T-helper 17 cell (primary cell): ENCODE measurements around the gene FBXO42. TPM values are rescaled to one million over a fixed set of nuclear protein-coding genes. Genes with fewer than 3 reads are reported as not detected.

Experiments
- ATAC-seq: fragments of 150-1000 bp; cut with Tn5 transposase; 2 replicates; pipeline ENCODE4 v1.10.0; 2021; ENCODE audit warnings: mild to moderate bottlenecking, moderate library complexity
- DNase-seq, 3 donors: peaks; one replicate each; pipeline versions ENCODE4 v3.0.0 to v3.0.0-alpha.2; 2020 to 2021
- H3K9me3 ChIP-seq: one replicate; pipeline ENCODE4 v1.7.0; 2013; ENCODE audit warnings: low read length, mild to moderate bottlenecking; ENCODE audit not compliant: control insufficient read depth, poor library complexity, severe bottlenecking
- H3K27ac Mint-ChIP-seq: one replicate; pipeline ENCODE4 v1.8.0; 2022; ENCODE audit warnings: mild to moderate bottlenecking, moderate library complexity, mixed read lengths
- H3K27me3 Mint-ChIP-seq: one replicate; pipeline ENCODE4 v1.8.0; 2022; ENCODE audit warnings: mixed read lengths
- H3K36me3 Mint-ChIP-seq: one replicate; pipeline ENCODE4 v1.8.0; 2022; ENCODE audit warnings: low read depth, mixed read lengths
- H3K4me1 Mint-ChIP-seq: one replicate; pipeline ENCODE4 v1.8.0; 2022; ENCODE audit warnings: mild to moderate bottlenecking, mixed read lengths
- H3K4me3 Mint-ChIP-seq: one replicate; pipeline ENCODE4 v1.8.0; 2022; ENCODE audit warnings: mild to moderate bottlenecking, moderate library complexity, mixed read lengths
- total RNA-seq, 4 donors: library from RNA in 2 of 4; stranded (reverse) in 2 of 4; gene quantifications; one replicate each; pipeline ENCODE4 v1.2.3 and lab custom pipeline; 2022 to 2026

Gene FBXO42
- total RNA-seq, 2 donors from 2014 or later, result 17.4 to 20.5 TPM

- peak overlapping the region; percentile 32 for H3K27ac Mint-ChIP-seq
- no peak for DNase-seq
- no peaks in the 10 kb centered on the region for H3K27me3 Mint-ChIP-seq
- no peak for ATAC-seq
- peaks cover 24% of the 10 kb centered on the region for H3K4me1 Mint-ChIP-seq
- peaks cover 9% of the 10 kb centered on the region for H3K36me3 Mint-ChIP-seq
- no peaks in the 10 kb centered on the region for H3K9me3 ChIP-seq
- H3K4me3 Mint-ChIP-seq, result no peak overlapping the region
These were observed 153.2 kb downstream of the FBXO42 start for GRCh38 chr1:16199157-16199501.

GRCh38 chr1:16198444-16199156 lies 153.7 kb downstream of the FBXO42 start:
- H3K27ac Mint-ChIP-seq, result peak overlapping the region; percentile 32
- no peak overlapping the region for H3K4me3 Mint-ChIP-seq
- peaks cover 19% of the 10 kb centered on the region for H3K4me1 Mint-ChIP-seq
- DNase-seq, result no peak
- no peaks in the 10 kb centered on the region for H3K27me3 Mint-ChIP-seq
- ATAC-seq, result no peak
- H3K36me3 Mint-ChIP-seq, result peaks cover 7% of the 10 kb centered on the region
- H3K9me3 ChIP-seq, result no peaks in the 10 kb centered on the region

- H3K9me3 ChIP-seq, result no peaks in the 10 kb centered on the region
- ATAC-seq (no peak), DNase-seq (no peak)
- Mint-ChIP-seq H3K4me1 (peaks cover 12% of the 10 kb centered on the region), H3K4me3 (no peak overlapping the region), H3K36me3 (peaks cover 3% of the 10 kb centered on the region), H3K27ac (peak overlapping the region; percentile 79), H3K27me3 (no peaks in the 10 kb centered on the region)
These were observed 155.4 kb downstream of the FBXO42 start for GRCh38 chr1:16196874-16197273.

Other genes with a start within 250 kb of the FBXO42 start
- gene EPHA2, start 196.4 kb downstream of the FBXO42 start, total RNA-seq, result not detected
- 1 to 10 TPM; 9.1 to 9.3 TPM for gene ARHGEF19, start 139.8 kb downstream of the FBXO42 start, total RNA-seq
- gene CPLANE2, start 115.3 kb downstream of the FBXO42 start, total RNA-seq, result 1 to 10 TPM; 4.3 to 6.9 TPM
- gene SZRD1, start 14.8 kb upstream of the FBXO42 start, total RNA-seq, result 100 to 1,000 TPM; 123 to 133 TPM
- not detected for gene SPATA21, start 84.9 kb upstream of the FBXO42 start, total RNA-seq
- gene NECAP2, start 88.2 kb upstream of the FBXO42 start, total RNA-seq, result 100 to 1,000 TPM; 107 to 108 TPM
- 1,000 to 10,000 TPM; 3,182 to 3,922 TPM for gene RNU1-1, start 161.8 kb upstream of the FBXO42 start, total RNA-seq